Neural crest cell (in vitro differentiated cells): ENCODE data around the gene DYSF. TPM values are rescaled to one million over a fixed set of nuclear protein-coding genes. Genes with fewer than 3 reads are reported as not detected.
A peak's percentile ranks its signal among the peaks of the same experiment; 100 is the strongest.
"Not testable (repeated sequence)": the region's sequence is repeated elsewhere in the genome, so short reads cannot be mapped to it uniquely, and the experiment has no call there.

Source experiments
- DNase-seq: peaks from one replicate; pipeline ENCODE4 v3.0.0; 2021; ENCODE audit warnings: low read depth, mixed read lengths, low spot score
- H3K27ac Mint-ChIP-seq: one replicate; pipeline ENCODE4 v1.8.0; 2021; ENCODE audit warnings: mild to moderate bottlenecking, mixed read lengths; ENCODE audit not compliant: unreplicated experiment
- H3K27me3 Mint-ChIP-seq: 2 replicates; pipeline ENCODE4 v1.8.0; 2021; ENCODE audit warnings: low read depth, mild to moderate bottlenecking, mixed read lengths
- H3K36me3 Mint-ChIP-seq: 2 replicates; pipeline ENCODE4 v1.8.0; 2021; ENCODE audit warnings: low read depth, mild to moderate bottlenecking, mixed read lengths
- H3K4me1 Mint-ChIP-seq: 2 replicates; pipeline ENCODE4 v1.8.0; 2021; ENCODE audit warnings: mixed read lengths
- H3K4me3 Mint-ChIP-seq: one replicate; pipeline ENCODE4 v1.8.0; 2021; ENCODE audit warnings: mild to moderate bottlenecking, mixed read lengths
- H3K9me3 Mint-ChIP-seq: 2 replicates; pipeline ENCODE4 v1.8.0; 2021; ENCODE audit warnings: mixed read lengths
- long read RNA-seq: library from polyadenylated mRNA; unstranded; transcript quantifications from one replicate; pipeline ENCODE4 v2.0.0, GENCODE V29; 2020
- total RNA-seq: library from RNA; stranded (reverse); gene quantifications from 2 replicates; pipeline ENCODE4 v1.2.1, GENCODE V29; 2021
- TF ChIP-seq, protein P1 (sequence below): fragments of 200-600 bp; sonication (generic); conservative IDR thresholded peaks from 2 replicates; pipeline ENCODE4 v1.5.0; 2021; ENCODE audit warnings: antibody characterized with exemption, mild to moderate bottlenecking

Gene DYSF
- 2.2 and 2.4 TPM in 2 replicates for total RNA-seq
- long read RNA-seq = 0 reads

GRCh38 chr2:71453404-71454220, at the start of gene DYSF:
Gene DYSF (plus strand): TSS chr2:71453561.
- H3K4me1 Mint-ChIP-seq = peaks cover 29% of the 10 kb centered on the region
- H3K4me3 Mint-ChIP-seq = peak within 1 kb of the TSS; percentile 16
- no peaks in the 10 kb centered on the region for H3K9me3 Mint-ChIP-seq
- H3K27me3 Mint-ChIP-seq = peaks cover 67% of the 10 kb centered on the region
- TF ChIP-seq, protein P1, sequence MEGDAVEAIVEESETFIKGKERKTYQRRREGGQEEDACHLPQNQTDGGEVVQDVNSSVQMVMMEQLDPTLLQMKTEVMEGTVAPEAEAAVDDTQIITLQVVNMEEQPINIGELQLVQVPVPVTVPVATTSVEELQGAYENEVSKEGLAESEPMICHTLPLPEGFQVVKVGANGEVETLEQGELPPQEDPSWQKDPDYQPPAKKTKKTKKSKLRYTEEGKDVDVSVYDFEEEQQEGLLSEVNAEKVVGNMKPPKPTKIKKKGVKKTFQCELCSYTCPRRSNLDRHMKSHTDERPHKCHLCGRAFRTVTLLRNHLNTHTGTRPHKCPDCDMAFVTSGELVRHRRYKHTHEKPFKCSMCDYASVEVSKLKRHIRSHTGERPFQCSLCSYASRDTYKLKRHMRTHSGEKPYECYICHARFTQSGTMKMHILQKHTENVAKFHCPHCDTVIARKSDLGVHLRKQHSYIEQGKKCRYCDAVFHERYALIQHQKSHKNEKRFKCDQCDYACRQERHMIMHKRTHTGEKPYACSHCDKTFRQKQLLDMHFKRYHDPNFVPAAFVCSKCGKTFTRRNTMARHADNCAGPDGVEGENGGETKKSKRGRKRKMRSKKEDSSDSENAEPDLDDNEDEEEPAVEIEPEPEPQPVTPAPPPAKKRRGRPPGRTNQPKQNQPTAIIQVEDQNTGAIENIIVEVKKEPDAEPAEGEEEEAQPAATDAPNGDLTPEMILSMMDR = no peak
- no peaks in the 10 kb centered on the region for H3K36me3 Mint-ChIP-seq
- no peak within 1 kb of the TSS for H3K27ac Mint-ChIP-seq
- no peak for DNase-seq

GRCh38 chr2:71409611-71410010, 43.8 kb upstream of the DYSF start:
- H3K27me3 Mint-ChIP-seq = no peaks in the 10 kb centered on the region
- H3K4me3 Mint-ChIP-seq = no peak overlapping the region
- no peaks in the 10 kb centered on the region for H3K4me1 Mint-ChIP-seq
- H3K9me3 Mint-ChIP-seq = no peaks in the 10 kb centered on the region
- TF ChIP-seq, protein P1 = no peak
- H3K36me3 Mint-ChIP-seq = peaks cover 23% of the 10 kb centered on the region
- DNase-seq = no peak
- H3K27ac Mint-ChIP-seq = no peak overlapping the region

DNA sequence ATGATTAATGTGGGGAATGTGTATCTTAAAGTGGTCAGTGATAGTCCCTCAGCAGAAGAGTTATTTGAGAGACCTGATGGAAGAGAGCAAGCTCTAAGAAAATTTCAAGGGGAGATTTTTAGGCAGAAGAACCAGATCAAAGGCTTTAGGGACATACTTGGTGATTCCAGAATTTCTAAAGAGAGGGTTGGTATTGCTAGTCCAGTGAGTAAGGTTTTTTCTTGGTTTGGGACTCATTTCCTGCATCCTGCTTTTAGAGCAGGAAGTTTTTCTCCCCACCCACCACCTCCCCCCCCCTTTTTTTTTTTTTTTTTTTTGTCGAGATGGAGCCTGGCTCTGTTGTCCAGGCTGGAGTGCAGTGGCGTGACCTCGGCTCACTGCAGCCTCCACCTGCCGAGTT, 42.7 kb upstream of the DYSF start:
- no peak for DNase-seq
- Mint-ChIP-seq H3K27ac (no peak overlapping the region), H3K27me3 (no peaks in the 10 kb centered on the region), H3K4me3 (no peak overlapping the region), H3K4me1 (no peaks in the 10 kb centered on the region), H3K9me3 (no peaks in the 10 kb centered on the region), H3K36me3 (peaks cover 20% of the 10 kb centered on the region)
- TF ChIP-seq, protein P1 = no peak

GRCh38 chr2:71416866-71417265, 36.5 kb upstream of the DYSF start:
- H3K4me3 Mint-ChIP-seq = peak overlapping the region; percentile 86
- not testable (repeated sequence) for H3K27ac Mint-ChIP-seq, H3K4me1 Mint-ChIP-seq, H3K9me3 Mint-ChIP-seq, H3K27me3 Mint-ChIP-seq, DNase-seq, H3K36me3 Mint-ChIP-seq

DNA sequence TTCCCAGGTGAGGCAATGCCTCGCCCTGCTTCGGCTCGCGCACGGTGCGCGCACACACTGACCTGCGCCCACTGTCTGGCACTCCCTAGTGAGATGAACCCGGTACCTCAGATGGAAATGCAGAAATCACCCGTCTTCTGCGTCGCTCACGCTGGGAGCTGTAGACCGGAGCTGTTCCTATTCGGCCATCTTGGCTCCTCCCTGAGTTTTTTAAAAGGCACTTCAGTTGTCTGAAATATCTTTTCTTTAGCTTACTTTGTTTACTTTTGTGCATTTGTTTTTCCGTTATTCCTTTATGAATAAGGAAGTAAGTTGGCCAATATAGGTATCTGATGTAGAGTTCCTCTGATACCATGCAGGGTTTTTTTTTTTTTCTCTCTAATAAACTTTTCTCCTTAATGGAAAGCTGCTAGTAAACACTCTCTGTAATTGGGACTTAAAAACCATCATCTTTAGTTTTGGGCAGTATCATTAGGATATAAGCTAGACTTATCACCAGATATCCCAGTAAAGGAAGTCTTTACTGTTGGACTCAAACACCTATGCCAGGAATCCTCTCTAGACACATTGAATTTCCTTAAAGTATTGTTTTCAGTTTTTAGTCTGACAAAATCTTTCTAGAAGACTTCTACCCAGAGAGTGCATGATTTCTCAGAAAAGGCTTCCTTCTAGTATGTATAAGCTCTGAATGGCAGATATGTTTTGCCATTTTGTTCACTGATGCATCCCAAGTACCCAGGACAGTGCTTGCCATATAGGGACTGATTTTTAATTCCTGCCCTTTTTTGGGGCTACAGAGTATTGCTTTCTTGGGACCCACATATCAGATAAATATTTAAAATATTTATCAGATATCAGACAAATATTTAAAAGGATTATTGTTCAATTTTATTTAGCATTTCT, 35.8 kb upstream of the DYSF start:
- TF ChIP-seq, protein P1 = no peak
- Mint-ChIP-seq H3K27me3 (no peaks in the 10 kb centered on the region), H3K27ac (peak overlapping the region; percentile 91), H3K4me3 (peak overlapping the region; percentile 86), H3K36me3 (peaks cover 7% of the 10 kb centered on the region), H3K9me3 (no peaks in the 10 kb centered on the region), H3K4me1 (peaks cover 6% of the 10 kb centered on the region)
- DNase-seq = no peak
